NOMO-1 (cell line): ENCODE measurements around the gene TGFB3.
"Not testable (repeated sequence)": the region's sequence is repeated elsewhere in the genome, so short reads cannot be mapped to it uniquely, and the experiment has no call there.

Experiments
- DNase-seq, 2 experiments: peaks; one replicate each; lab custom pipeline; 2025; ENCODE audit not compliant: unreplicated experiment in 2 of 2; lab: John Stamatoyannopoulos, UW

TGFB3 gene

DNA sequence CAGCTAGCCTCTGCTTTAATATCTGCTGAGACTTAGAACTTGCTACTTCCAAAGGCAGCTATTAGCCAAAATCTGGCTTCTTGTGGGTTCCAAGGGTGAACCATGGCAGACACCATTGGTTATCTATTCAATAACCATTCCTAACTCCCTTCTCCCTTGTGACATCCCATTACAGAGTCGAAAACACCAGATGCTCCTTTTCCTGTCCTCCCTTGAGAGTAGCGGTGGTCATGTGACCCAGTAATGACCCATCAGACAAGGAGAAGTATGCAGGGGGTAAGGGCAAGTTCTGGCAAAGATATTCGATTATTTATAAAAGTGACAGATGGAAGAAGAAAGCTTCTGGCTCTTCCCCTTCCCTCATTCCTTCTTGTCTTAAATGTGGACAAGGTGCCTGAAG, 20.1 kb downstream of the TGFB3 start:
- no peak for DNase-seq

DNA sequence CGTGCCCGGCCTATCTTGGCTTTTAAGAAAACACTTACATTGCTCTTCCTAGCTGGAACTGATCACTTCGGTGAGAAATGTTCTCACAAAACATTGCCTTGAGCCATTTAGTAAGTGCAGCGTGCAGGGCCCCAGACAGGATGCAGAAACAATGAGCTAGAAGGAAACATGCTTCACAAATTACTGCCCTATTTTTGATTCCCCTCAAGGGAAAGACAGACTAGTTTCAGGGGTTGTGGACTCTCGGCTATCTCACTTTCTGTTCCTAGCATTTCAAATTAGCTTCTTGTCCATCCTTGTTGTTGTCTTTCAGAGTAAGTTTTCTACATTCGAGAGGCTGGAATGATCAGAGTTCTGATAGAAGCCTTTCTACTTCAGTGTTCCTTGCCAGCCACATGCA, 21.6 kb downstream of the TGFB3 start:
- no peak for DNase-seq

DNA sequence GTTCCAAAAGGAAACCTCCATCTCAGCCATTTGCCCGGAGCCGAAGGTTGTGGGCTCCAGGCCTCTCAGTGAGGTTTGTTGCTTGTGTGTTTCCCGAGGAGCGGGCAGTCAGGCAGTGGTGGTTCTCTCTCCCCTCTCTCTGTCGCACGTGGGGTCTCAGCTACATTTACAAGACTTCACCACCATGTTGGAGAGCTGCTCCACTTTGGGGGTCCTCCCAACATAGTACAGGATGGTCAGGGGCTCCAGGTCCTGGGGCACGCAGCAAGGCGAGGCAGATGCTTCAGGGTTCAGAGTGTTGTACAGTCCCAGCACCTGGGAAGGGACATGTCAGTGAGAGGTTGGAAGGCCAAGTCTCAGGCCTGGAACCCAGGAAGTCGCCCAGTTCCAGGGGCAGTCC, 22.8 kb downstream of the TGFB3 start:
- DNase-seq: no peak

DNA sequence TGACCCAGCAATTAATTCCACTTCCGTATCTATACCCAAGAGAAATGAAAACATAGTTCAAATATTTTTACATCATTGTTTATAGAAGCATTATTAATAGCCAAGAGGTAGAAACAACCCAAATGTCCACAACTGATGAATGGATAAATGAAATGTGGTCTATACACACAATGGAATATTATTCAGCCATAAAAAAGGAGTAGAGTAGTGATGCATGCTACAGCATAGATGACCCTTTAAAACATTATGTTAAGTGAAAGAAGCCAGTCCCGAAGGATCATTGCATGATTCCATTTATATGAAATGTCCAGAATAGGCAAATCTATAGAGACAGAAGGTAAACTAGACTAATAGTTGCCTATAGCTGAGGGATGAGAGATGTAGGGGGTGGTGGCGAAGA, 29.3 kb downstream of the TGFB3 start:
- DNase-seq: no peak

DNA sequence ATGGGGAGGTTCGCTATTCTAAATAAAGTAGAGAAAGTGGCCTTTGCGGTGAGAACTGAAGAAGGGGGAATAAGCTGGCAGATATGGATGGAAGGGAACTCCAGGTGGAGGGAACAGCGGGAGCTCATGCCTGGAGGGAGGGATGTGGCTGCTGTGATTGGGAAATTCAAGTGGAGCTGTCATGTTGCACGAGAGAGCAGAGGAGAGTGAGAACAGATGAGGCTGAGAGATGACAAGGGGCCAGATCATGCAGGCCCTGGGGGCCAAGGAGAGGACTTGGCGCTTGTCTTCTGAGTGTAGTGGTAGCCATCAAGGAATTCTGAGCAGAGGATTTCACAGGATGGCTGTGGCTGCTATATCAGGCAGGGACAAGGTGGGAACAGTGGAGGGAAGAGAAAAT, 35.0 kb downstream of the TGFB3 start:
- DNase-seq: no peak

DNA sequence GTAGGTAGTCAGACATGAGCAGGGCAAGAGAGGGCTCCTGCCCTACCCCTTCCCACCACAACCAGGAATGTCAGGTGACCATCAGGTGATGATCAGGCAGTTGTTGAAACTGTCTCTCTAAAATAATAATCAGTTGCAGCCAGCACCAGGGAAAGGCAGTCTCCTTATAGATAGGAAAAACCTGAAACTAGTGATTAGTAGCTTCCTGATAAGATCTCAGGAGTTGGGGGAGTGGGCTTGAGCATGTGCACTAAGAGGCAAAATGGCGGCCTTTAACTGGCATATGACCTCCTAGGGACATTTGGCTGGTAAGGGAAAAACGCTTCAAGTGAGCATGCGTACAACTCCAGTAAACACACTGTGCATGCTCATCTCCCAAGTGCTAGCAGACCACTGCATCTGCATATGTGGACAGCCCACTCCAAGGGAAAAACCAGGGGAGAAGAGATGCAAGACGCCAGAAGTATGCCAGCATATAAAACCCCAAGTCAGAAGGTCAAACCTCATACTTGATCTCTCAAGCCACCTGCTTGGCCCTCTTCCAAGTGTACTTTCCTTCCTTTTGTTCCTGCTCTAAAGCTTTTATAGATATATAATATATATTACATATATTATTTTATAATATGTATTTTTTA, 37.1 kb downstream of the TGFB3 start:
- DNase-seq: no peak

DNA sequence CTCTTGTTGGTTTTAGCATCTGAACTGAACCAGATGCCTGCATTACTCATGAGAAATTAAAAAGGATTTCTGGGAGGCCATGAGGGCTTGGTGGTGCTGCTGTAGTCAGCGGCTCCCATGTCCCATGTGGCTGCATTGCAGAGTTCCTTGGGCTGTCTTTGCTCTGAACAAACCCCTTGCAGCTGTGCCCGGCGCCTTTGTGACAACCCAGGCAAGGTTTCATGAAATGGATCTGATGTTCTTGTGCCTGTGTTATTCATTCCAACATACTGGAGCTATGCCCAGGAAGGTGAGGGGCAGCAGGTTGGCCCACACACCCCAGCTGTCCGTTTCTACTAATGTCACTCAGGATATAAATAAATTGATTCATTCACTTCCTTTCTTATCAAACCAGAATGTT, 40.8 kb downstream of the TGFB3 start:
- DNase-seq: no peak

DNA sequence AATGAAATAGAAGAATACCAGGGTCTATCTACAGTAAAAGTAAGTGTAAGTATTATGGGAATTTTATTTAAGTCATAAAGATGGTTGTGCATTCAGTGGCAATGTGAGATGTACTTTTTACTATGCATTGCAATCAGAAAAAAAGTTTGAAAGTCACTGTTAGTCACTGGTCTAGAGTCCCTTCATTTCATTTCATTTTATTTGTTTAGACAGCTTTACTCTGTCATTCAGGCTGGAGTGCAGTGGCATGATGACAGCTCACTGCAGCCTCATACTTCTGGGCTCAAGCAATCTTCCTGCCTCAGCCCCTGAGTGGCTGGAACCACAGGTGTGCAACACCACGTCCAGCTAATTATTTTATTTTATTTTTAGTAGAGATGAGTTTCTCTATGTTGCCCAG, 42.6 kb downstream of the TGFB3 start:
- no peak for DNase-seq

DNA sequence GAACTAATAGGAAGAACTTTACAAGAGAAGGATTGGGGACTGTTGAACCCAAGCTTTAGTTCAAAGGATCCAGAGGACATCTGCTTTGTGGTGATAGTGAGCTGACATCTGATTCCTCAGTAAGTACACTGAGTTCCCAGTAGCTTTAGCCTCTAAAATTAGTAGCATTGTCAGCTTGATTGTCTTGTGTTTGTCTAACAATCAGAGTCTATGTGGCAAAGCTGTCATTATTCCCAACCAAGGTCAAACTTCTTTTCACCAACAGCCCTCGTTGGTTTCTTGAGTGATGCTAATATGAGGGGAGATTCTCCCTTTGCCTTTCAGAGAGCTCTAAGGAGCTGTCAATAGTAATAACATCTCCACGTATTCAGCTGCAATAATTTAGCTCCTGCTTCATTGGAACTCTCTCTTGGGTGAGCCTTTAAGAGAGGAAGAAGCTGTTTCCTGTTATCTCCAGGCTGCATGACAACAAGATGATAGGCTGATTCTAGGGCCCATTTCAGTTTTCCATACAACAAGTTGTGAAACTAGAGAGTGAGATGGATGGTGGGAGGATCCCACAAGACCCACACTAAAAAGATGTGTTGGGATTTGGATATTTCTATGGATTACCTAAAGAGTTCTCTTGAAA, 46.7 kb downstream of the TGFB3 start:
- no peak for DNase-seq

DNA sequence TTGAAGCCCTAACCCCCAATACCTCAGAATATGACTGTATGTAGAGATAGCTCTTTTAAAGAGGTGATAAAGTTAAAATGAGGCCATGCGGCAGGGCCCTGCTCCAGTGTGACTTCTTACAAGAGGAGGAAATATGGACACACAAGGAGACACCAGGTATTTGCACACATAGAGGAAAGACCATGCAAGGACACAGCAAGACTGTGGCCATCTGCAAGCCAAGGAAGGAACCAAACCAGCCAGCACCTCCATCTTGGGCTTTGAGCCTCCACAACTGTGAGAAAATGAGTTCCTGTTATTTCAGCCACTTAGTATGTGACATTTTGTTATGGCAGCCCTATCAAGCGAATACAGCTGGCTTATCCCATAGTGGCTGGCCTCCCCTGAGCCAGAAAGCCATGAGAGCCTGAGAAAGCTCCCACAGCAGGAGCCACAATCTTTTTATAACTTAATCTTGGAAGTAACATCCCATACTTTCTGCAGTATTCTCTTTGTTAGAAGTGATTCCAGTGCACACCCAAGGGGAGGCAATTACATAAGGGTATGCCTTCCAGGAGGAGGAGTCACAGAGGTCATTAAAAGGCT, 48.0 kb downstream of the TGFB3 start:
- DNase-seq: no peak

DNA sequence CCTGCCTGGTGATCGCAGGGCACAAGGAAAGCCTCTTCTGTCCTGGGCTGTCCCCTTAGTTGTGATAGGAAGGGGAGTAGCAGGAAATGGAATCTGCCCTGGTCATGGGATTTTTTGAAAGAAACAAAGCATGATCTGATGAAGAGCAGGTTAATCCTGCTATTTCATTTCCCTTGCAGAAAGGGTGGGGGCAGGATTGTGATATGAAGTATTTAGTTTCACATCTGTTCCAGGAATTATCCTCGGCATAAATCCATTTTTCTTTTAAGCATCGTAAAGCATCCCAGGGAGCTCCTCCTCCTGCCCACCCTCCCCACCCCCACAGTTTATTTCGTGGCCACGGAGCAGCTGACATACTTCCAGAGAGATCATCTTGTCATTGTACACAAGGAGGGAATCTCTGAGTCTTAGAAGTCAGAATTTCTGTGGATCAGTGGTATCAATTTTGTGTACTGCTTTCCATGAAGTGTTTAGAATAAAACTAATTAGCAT, 53.1 kb downstream of the TGFB3 start:
- no peak for DNase-seq

DNA sequence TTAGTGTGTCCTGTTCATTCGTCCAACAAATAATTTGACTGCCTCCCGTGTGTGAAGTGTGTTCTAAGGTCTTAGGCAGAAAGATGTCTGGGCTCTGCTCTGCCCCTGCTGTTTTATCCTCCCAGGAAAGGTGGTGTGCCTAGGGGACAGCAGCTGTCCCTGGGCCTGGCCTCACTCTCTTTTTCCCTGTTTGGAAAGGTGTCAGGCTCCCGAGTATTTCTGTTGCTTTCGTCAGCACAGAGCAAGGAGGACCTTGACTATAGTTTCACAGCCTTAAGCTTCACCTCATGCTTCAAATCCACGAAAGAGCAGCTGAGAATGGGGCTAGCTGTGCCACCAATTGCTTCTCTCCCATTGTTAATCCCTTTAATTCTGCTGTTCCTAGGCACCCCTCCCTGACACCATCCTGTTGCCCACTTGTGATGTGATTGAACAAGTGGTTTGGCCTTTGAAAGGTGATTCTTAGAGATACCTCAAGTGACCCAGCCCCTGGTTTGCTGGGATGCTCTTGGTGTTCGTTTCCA, 54.2 kb downstream of the TGFB3 start:
- no peak for DNase-seq

DNA sequence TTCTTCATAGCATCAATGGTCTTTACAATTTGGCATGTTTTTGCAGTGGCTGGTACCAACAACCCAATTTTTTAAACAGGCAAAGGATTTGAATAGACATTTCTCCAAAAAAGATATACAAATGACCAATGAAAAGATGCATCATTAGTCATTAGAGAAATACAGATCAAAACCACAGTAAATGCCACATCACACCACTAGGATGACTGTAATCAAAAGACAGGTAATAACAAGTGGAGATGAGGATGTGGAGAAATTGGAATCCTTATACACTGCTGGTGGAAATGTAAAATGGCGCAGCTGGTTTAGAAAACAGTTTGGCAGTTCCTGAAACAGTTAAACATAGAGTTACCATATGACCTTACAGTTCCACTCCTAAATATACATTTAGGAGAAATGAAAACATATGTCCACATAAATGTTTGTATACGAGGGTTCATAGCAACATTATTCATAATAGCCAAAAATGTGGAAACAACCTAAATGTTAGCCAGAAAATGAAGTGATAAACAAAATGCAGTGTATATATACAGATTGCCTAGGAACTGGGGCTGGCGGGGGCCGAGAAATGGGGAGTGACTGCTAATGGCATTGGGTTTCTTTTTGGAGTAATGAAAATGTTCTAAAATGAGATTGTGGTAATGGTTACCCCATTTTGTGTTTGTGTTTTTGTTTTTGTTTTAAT, 55.2 kb downstream of the TGFB3 start:
- DNase-seq: no peak

DNA sequence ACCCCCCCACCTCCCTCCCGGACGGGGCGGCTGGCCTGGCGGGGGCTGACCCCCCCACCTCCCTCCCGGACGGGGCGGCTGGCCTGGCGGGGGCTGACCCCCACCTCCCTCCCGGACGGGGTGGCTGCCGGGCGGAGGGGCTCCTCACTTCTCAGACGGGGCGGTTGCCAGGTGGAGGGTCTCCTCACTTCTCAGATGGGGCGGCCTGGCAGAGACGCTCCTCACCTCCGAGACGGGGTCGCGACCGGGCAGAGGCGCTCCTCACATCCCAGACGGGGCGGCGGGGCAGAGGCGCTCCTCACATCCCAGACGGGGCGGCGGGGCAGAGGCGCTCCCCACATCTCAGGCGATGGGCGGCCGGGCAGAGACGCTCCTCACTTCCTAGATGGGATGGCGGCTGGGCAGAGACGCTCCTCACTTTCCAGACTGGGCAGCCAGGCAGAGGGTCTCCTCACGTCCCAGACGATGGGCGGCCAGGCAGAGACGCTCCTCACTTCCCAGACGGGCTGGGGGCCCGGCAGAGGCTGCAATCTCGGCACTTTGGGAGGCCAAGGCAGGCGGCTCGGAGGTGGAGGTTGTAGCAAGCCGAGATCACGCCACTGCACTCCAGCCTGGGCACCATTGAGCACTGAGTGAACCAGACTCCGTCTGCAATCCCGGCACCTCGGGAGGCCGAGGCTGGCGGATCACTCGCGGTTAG, 56.5 kb downstream of the TGFB3 start:
- DNase-seq: not testable (repeated sequence)

DNA sequence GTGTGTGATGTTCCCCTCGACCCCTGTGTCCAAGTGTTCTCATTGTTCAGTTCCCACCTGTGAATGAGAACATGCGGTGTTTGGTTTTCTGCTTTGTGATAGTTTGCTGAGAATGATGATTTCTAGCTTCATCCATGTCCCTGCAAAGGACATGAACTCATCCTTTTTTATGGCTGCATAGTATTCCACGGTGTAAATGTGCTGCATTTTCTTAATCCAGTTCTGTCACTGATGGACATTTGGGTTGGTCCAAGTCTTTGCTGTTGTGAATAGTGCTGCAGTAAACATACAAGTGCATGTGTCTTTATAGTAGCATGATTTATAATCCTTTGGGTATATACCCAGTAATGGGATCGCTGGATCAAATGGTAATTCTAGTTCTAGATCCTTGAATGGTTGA, 61.4 kb downstream of the TGFB3 start:
- DNase-seq: not testable (repeated sequence)

DNA sequence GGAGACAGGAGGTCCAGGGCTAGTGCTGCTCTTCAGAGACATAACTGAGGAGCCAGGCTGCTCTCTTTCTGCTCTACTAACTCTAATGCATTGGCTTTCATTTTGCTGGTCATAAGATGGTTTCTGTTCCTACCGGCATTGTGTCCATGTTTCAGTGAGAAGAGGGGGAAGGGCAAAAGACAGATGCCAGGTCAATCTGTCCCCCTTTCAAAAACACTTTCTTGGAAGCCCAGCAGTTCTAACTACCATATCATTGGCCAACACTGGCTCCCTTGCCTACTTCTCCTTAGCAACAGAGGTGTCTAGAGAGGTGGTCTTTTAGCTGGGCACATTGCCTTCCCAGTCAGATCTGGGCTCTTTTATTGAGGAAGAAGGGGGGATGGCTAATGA, 63.9 kb downstream of the TGFB3 start:
- no peak for DNase-seq

DNA sequence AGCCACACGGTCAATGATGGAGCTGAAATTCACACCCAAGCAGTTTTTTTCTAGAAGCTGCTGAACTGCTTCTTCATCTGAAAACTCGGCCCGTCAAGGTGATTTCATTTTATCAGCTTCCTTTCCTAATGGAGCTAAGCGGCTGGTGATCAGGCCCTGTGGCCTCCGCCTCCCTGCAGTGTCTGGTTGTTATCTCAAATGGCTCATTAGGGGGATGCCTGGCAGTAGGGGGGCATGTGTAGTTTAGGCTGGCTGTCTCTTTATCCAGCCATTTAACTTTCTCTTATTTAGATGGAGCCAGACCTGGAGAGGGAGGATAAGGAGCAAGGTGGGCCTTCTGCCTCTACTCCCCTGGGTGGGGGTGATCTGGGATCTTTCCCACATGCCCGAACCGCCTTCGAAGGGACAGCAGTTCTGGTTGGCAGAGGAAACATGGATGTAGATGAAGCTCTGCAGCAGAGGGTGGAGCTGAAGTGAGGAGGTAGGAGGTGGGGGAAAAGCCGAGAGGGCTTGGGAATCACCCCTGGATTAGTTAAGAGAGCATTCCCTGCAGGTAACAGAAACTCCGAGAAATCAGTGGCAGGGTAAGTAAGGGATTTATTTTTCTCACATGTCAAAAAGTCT, 64.4 kb downstream of the TGFB3 start:
- no peak for DNase-seq

DNA sequence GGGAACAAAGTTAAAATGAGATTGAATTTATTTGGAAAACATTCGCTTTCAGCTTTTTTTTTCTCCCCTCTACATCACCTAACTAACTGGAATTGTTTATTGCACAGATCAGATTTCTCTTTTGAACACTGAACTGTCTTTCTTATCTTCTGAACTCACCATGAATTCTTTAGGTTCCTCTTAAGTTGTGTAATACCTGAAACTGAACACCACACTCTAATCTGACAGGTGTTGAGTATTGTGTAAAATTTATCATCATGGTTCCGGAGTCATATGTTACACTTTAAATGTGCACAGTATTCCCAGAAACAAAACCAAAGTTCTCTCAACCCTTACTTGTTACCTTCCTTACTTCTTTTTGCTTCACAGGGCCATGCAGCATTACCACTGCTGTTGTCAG, 66.8 kb downstream of the TGFB3 start:
- DNase-seq: no peak

DNA sequence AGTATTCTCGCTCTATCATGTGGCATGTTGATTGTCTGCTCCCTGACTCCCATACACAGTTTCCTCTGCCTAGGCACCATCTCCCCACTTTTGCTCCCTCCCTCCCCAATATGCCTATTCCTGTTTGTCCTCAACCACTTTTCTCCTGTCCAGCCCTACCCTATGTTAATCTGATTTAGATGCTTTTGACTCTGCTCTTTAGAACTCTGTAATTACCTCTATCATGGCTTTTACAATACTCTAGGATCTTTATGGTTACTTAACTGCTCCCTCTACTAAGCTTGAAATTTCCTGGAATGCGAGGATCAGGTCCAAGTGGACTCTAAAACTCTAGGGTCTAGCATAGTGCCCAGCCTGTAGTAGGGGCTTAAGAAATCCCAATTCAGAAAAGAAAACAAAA, 68.6 kb downstream of the TGFB3 start:
- DNase-seq: no peak

DNA sequence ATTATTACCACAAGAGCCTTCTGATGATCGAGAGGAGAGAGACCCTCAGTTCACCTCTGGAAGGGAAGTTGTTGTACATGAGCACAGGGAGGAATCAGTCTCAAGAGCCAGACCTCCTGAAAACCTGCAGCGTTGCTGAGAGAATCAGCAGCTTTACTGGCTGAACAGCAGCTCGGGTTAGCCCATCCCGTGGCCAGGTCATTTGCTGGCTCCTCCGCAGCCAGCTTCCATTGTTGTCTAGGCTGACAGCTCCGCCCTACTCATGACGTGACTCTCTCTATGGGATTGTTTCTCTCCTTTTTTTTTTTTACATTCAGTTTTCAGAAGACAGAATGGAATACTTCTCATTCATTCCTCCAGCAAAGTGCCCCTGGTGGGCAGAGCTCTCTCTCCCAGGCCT, 69.9 kb downstream of the TGFB3 start:
- no peak for DNase-seq

DNA sequence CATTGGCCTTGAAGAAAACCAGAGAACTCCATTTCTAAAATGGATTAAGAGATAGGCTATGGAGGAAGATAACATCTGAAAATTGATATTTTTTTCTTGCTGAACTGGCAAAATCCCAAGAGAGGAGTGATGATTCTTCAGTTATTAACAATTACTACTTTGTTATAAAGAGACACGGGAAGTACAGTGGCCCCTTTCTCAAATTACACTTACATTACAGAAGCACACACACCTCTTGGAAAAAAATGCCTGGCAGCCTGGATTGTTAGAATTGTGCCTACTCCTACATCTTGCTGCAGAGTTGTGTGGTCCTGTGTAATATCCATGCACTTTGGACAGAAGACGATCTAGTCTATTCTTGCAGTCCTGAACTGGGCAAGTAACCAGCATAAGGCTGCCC, 71.7 kb downstream of the TGFB3 start:
- DNase-seq: no peak
